RWPE2 (cell line): ENCODE results near the gene RPP25L.
A peak's percentile ranks its signal among the peaks of the same experiment; 100 is the strongest.

Experiments
- ATAC-seq: fragments of 200-7000 bp; cut with Tn5 transposase; 3 replicates; pipeline ENCODE4 v1.9.1; 2021; ENCODE audit warnings: low read depth
- DNase-seq: peaks from one replicate; pipeline ENCODE4 v3.0.0-alpha.2; 2020; ENCODE audit warnings: low spot score
- H3K27ac ChIP-seq: fragments of 450-650 bp; 2 replicates; pipeline ENCODE4 v1.5.1; 2017; ENCODE audit warnings: mild to moderate bottlenecking; ENCODE audit not compliant: poor library complexity, severe bottlenecking
- H3K27me3 ChIP-seq: fragments of 250-450 bp; sonication (Bioruptor Pico); 2 replicates; pipeline ENCODE4 v1.5.1; 2021; ENCODE audit warnings: mild to moderate bottlenecking, moderate library complexity; ENCODE audit not compliant: insufficient read depth, poor library complexity, severe bottlenecking
- H3K36me3 ChIP-seq: fragments of 250-450 bp; sonication (Bioruptor Pico); 2 replicates; pipeline ENCODE4 v1.5.1; 2020; ENCODE audit warnings: low read depth, mild to moderate bottlenecking, moderate library complexity
- H3K4me1 ChIP-seq: fragments of 250-450 bp; sonication (Bioruptor Pico); 2 replicates; pipeline ENCODE4 v1.5.1; 2021; ENCODE audit warnings: mild to moderate bottlenecking, moderate library complexity; ENCODE audit not compliant: insufficient read depth, poor library complexity, severe bottlenecking
- H3K4me3 ChIP-seq: fragments of 250-450 bp; sonication (Bioruptor Pico); 2 replicates; pipeline ENCODE4 v1.5.1; 2021; ENCODE audit warnings: mild to moderate bottlenecking, moderate library complexity; ENCODE audit not compliant: severe bottlenecking
- H3K9me3 ChIP-seq: fragments of 250-450 bp; sonication (Bioruptor Pico); 2 replicates; pipeline ENCODE4 v1.5.1; 2021; ENCODE audit warnings: mild to moderate bottlenecking, moderate library complexity; ENCODE audit not compliant: severe bottlenecking
- TF ChIP-seq, protein P1 (sequence below): fragments of 450-650 bp; IDR thresholded peaks from one replicate; pipeline ENCODE4 v1.5.1; 2017; ENCODE audit warnings: mild to moderate bottlenecking, moderate library complexity; ENCODE audit not compliant: poor library complexity, severe bottlenecking

The RPP25L gene

DNA sequence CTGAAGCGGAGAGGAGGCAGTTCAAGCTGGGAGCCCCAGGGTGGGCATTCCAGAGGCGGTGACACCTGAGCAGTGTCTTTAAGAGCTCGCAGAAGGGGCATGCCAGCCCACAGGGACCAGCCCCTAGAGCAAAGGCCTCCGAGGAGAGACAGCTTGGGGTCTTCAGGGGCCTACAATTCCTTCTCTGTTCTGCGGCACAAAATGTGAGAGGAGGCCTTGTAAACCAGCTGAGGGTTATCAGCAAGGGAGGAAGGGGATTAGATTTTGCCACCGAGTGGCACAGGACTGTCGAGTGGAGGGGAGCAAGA, 26.2 kb upstream of the RPP25L start:
- Histone ChIP-seq H3K36me3 (peaks cover 10% of the 10 kb centered on the region; the same call in 1 of the 2 replicates), H3K4me1 (no peaks in the 10 kb centered on the region), H3K27me3 (no peaks in the 10 kb centered on the region), H3K4me3 (peak overlapping the region; percentile 79), H3K27ac (peak overlapping the region; percentile 51), H3K9me3 (no peaks in the 10 kb centered on the region)
- DNase-seq (no peak), ATAC-seq (no peak)
- TF ChIP-seq, protein P1, sequence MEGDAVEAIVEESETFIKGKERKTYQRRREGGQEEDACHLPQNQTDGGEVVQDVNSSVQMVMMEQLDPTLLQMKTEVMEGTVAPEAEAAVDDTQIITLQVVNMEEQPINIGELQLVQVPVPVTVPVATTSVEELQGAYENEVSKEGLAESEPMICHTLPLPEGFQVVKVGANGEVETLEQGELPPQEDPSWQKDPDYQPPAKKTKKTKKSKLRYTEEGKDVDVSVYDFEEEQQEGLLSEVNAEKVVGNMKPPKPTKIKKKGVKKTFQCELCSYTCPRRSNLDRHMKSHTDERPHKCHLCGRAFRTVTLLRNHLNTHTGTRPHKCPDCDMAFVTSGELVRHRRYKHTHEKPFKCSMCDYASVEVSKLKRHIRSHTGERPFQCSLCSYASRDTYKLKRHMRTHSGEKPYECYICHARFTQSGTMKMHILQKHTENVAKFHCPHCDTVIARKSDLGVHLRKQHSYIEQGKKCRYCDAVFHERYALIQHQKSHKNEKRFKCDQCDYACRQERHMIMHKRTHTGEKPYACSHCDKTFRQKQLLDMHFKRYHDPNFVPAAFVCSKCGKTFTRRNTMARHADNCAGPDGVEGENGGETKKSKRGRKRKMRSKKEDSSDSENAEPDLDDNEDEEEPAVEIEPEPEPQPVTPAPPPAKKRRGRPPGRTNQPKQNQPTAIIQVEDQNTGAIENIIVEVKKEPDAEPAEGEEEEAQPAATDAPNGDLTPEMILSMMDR: no peak

DNA sequence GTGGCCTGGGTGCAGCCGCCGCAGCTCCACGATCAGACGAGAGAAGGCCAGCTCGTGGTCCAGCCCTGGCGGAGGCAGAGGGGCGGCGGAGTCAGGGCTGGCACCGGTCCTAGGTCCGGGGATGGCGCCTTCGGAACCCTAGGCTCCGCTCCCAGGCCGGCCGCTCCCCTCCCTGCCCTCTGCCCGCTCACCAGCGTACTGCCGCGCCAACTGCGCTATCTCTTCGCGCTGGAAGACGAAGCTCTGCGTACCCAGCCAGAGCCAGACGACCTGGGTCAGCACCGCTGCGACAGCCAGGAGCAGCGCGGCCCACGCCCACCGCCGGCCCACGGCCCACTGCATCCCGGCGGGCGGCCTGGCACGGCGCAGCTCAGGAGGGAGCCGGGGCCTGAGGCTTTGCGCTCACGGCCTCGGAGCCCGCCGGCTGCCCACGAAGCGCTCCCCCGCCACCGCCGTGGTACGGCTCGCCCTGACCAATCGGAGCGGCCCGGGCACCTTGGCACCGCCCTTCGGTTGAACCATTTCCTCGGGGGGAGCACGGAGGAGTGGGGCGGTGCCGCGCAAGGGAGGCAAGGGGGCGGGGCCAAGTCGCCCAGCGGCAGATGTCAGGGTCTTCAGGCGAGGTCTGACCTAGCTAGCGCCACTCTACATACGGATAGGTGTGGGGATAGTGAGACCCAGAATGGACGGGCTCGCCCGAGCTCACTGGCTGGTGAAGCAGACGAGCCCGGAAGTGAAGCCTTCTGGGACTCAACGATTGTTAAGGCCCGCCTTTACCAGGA, 25.6 kb upstream of the RPP25L start, which contains the start of gene SIGMAR1:
Gene SIGMAR1 (minus strand): TSS at position 432 of the 782 bp plus-strand sequence. CDS start 90 bp downstream, at position 342.
- Histone ChIP-seq H3K27ac (peak within 1 kb of the TSS; percentile 51), H3K9me3 (no peaks in the 10 kb centered on the region), H3K27me3 (no peaks in the 10 kb centered on the region), H3K4me3 (peak within 1 kb of the TSS; percentile 79), H3K4me1 (no peaks in the 10 kb centered on the region), H3K36me3 (peaks cover 10% of the 10 kb centered on the region; the same call in 1 of the 2 replicates)
- ATAC-seq (peak; percentile 87), DNase-seq (peak; percentile 91)
- TF ChIP-seq, protein P1: no peak

DNA sequence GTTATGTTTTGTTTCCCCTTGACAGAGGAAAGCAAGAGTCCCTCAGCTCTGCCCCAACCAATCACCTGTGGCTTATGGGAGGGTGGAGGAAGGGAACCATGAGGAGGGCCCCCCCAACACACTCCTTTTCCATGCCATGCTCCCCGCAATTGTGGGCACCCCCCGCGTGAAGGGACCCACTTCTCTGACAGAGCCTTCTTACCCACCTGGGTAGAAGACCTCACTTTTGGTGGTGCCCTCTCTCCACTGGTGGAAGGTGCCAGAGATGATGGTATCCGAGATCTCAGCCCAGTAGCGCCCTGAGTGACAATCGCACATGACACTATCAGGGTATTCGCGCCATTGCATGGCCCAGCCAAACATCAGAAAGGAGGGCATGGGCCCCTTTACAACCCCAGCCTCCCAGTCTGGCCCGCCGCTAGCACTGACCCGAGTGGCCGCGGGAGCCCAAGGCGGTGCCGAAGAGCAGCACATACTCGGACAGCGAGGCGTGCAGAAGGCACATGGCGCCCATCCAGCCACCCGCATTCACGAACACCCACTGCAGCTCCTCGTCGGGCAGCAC, 25.0 kb upstream of the RPP25L start:
- TF ChIP-seq, protein P1: no peak
- ATAC-seq (peak; percentile 6; the same call in 2 of the 3 replicates), DNase-seq (no peak)
- peak overlapping the region; percentile 79 for H3K4me3 ChIP-seq
- H3K9me3 ChIP-seq: no peaks in the 10 kb centered on the region
- peak overlapping the region; percentile 51 for H3K27ac ChIP-seq
- no peaks in the 10 kb centered on the region for H3K4me1 ChIP-seq
- no peaks in the 10 kb centered on the region for H3K27me3 ChIP-seq
- peaks cover 10% of the 10 kb centered on the region; the same call in 1 of the 2 replicates for H3K36me3 ChIP-seq

DNA sequence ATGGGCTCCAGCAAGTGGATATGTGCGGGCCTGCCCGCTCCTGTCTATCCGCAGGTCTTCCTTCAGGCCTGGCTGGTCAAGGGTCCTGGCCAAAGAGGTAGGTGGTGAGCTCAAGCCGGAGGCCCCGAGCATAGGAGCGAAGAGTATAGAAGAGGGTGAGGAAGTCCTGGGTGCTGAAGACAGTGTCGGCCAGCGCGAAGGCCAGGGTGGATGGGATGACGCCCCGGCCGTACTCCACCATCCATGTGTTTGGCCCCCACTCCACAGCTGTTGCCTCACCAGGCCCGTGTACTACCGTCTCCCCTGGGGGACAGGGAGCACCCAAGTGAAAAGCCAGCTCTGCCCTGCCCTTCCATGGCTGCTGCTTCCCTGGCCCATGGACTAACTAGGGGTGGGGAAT, 23.7 kb upstream of the RPP25L start:
- no peaks in the 10 kb centered on the region for H3K9me3 ChIP-seq
- peaks cover 10% of the 10 kb centered on the region; the same call in 1 of the 2 replicates for H3K36me3 ChIP-seq
- H3K27ac ChIP-seq: no peak overlapping the region
- DNase-seq: no peak
- H3K4me1 ChIP-seq: no peaks in the 10 kb centered on the region
- TF ChIP-seq, protein P1: no peak
- no peak overlapping the region for H3K4me3 ChIP-seq
- no peaks in the 10 kb centered on the region for H3K27me3 ChIP-seq
- no peak for ATAC-seq
